ENCODE results near the gene TUFT1. TPM values are rescaled to one million over a fixed set of nuclear protein-coding genes. Genes with fewer than 3 reads are reported as not detected.
A peak's percentile ranks its signal among the peaks of the same experiment; 100 is the strongest.

Gene TUFT1
- total RNA-seq = 2.2 TPM in 2 replicates
- total RNA-seq (2013) = 1.1 TPM
- polyA plus RNA-seq = 0.82 and 2.3 TPM in 2 replicates
- 0.51 and 1.4 TPM in 2 replicates for polyA minus RNA-seq

GRCh38 chr1:151540021-151540981 is at the start of gene TUFT1:
Gene TUFT1 (plus strand): TSS chr1:151540309. CDS start chr1:151540367, 58 bp downstream.
- H2AFZ ChIP-seq (ENCODE audit: insufficient read depth, low read depth, low read length, poor library complexity, severe bottlenecking) = peak within 1 kb of the TSS; percentile 84
- H3K4me3 Mint-ChIP-seq = peak within 1 kb of the TSS; percentile 98
- intact Hi-C loops (cut with micrococcal nuclease) = loop anchor here (1.0 kb wide), 5 partner anchors 29 to 250 kb away; partner anchors contain the start of genes CGN, POGZ, RIIAD1 and SNX27
- H3K4me1 Mint-ChIP-seq = peaks cover 19% of the 10 kb centered on the region
- H3K4me2 ChIP-seq (replicated peaks; ENCODE audit: low read depth, low read length, poor library complexity, severe bottlenecking) = peak within 1 kb of the TSS; percentile 86
- H3K9me3 Mint-ChIP-seq (ENCODE audit: insufficient read depth) = no peaks in the 10 kb centered on the region
- peaks cover 14% of the 10 kb centered on the region for H3K27me3 Mint-ChIP-seq
- peak within 1 kb of the TSS; percentile 54 to 61 for H3K27ac ChIP-seq (ENCODE audit: low read length in 2 of 2)
- H3K9me3 ChIP-seq (ENCODE audit: control extremely low read depth in 1 of 3, control insufficient read depth in 2 of 3, insufficient read depth in 1 of 3, low read length in 2 of 3) = no peaks in the 10 kb centered on the region
- WGBS (ENCODE audit: insufficient coverage) = 2% methylated on average over 69 of the region's 70 CpGs
- CTCF ChIA-PET = interaction anchor here (0.8 to 1.4 kb wide), 6 partner anchors 39 to 296 kb away, joined by 3 to 8 read pairs (median 3); no protein-coding TSS in a partner anchor
- peaks cover 15 to 22% of the 10 kb centered on the region in 2 donors for H3K4me1 ChIP-seq (ENCODE audit: control insufficient read depth in 2 of 2, insufficient read depth in 2 of 2, low read length in 2 of 2)
- DNase-seq (peak; percentile 96), ATAC-seq (ENCODE audit: low read depth) (peak; percentile 99)
- H3K27me3 ChIP-seq (replicated peaks in 1 of 4; ENCODE audit: control extremely low read depth in 1 of 4, control insufficient read depth in 3 of 4, insufficient read depth in 4 of 4, low read length in 3 of 4) = peaks cover 0 to 21% (median 10%) of the 10 kb centered on the region in 4 experiments
- peak within 1 kb of the TSS; percentile 39 to 85 (median 75) for H3K4me3 ChIP-seq (ENCODE audit: control extremely low read depth in 1 of 5, extremely low read depth in 1 of 5, insufficient read depth in 1 of 5, low read depth in 2 of 5, low read length in 4 of 5)
- TF ChIP-seq CTCF (IDR thresholded peaks at IDR 0.05) (no peak), EZH2 (IDR thresholded peaks at IDR 0.05; ENCODE audit: borderline replicate concordance, insufficient read depth, low read depth, low read length, poor library complexity, severe bottlenecking) (no peak)
- H3K27ac Mint-ChIP-seq = peak within 1 kb of the TSS; percentile 89
- POLR2A ChIA-PET = interaction anchor here (0.6 to 1.0 kb wide), 3 partner anchors 29 to 81 kb away, joined by 3 to 11 read pairs (median 7); partner anchors contain the start of genes CGN and POGZ
- H3K79me2 ChIP-seq (ENCODE audit: control insufficient read depth, insufficient read depth, low read length) = no peaks in the 10 kb centered on the region
- H3K36me3 ChIP-seq (replicated peaks in 1 of 2; ENCODE audit: control extremely low read depth in 1 of 2, control insufficient read depth in 1 of 2, extremely low read depth in 1 of 2, insufficient read depth in 2 of 2, low read length in 1 of 2) = no peaks in the 10 kb centered on the region
- no peaks in the 10 kb centered on the region for H4K20me1 ChIP-seq (ENCODE audit: control insufficient read depth, insufficient read depth, low read length, poor library complexity, severe bottlenecking)
- peak within 1 kb of the TSS; percentile 83 for H3K9ac ChIP-seq (ENCODE audit: low read length)

Measured in B cell (primary cell).